HepG2 (cell line): ENCODE measurements around the gene HOXD1. TPM values are rescaled to one million over a fixed set of nuclear protein-coding genes. Genes with fewer than 3 reads are reported as not detected.

Source experiments
- AHR ChIP-seq: IDR thresholded peaks from 2 replicates; pipeline ENCODE4 v1.6.1; 2018; ENCODE audit warnings: missing genetic modification reagents, missing compliant biosample characterization
- ATM ChIP-seq: fragments of 450-650 bp; IDR thresholded peaks from 2 replicates; pipeline ENCODE4 v1.7.1; 2017; ENCODE audit warnings: mild to moderate bottlenecking, borderline replicate concordance
- HOXA5 ChIP-seq: sonication (generic); formaldehyde crosslinking; IDR thresholded peaks from 2 replicates; pipeline ENCODE4 v1.4.0; 2020; ENCODE audit warnings: missing genetic modification reagents
- JUND ChIP-seq: sonication (generic); formaldehyde crosslinking; IDR thresholded peaks from 2 replicates; pipeline ENCODE4 v1.8.0; 2022; ENCODE audit warnings: mild to moderate bottlenecking, missing genetic modification reagents
- MAFG ChIP-seq: sonication (generic); formaldehyde crosslinking; IDR thresholded peaks from 2 replicates; pipeline ENCODE4 v1.5.1; 2020; ENCODE audit warnings: mild to moderate bottlenecking, missing genetic modification reagents
- MBD4 ChIP-seq: IDR thresholded peaks from 2 replicates; pipeline ENCODE4 v1.6.1; 2012; ENCODE audit warnings: low read length, inconsistent platforms, borderline replicate concordance
- NFIC ChIP-seq: IDR thresholded peaks from 2 replicates; pipeline ENCODE4 v1.6.1; 2012; ENCODE audit warnings: mild to moderate bottlenecking, low read length, inconsistent platforms
- POLR2G ChIP-seq: fragments of 200-400 bp; formaldehyde crosslinking; IDR thresholded peaks from 2 replicates; pipeline ENCODE4 v1.6.1; 2018; ENCODE audit warnings: mild to moderate bottlenecking, low read depth, low read length, moderate library complexity
- SMARCC2 ChIP-seq: fragments of 450-650 bp; IDR thresholded peaks from 2 replicates; pipeline ENCODE4 v1.6.1; 2017; ENCODE audit warnings: antibody characterized with exemption, mild to moderate bottlenecking
- SOX13 ChIP-seq, 3 experiments: fragments of 450-650 bp in 1 of 3; sonication (generic) in 1 of 3; formaldehyde crosslinking in 1 of 3; IDR thresholded peaks in 2 of 3; conservative IDR thresholded peaks in 1 of 3; 2 replicates each; pipeline versions ENCODE4 v1.5.0 to v1.6.1; 2016 to 2020; ENCODE audit warnings: antibody characterized with exemption in 1 of 3, mild to moderate bottlenecking in 1 of 3, missing compliant biosample characterization in 1 of 3, missing genetic modification reagents in 1 of 3, moderate library complexity in 1 of 3
- SP1 ChIP-seq, 2 experiments: fragments of 450-650 bp in 1 of 2; sonication (generic) in 1 of 2; formaldehyde crosslinking in 1 of 2; IDR thresholded peaks; 2 replicates each; pipeline versions ENCODE4 v1.4.0 to v1.6.1; 2016 to 2020; ENCODE audit warnings: missing genetic modification reagents in 1 of 2
- STAT5B ChIP-seq: sonication (generic); formaldehyde crosslinking; IDR thresholded peaks from 2 replicates; pipeline ENCODE4 v1.4.0; 2020; ENCODE audit warnings: missing genetic modification reagents
- TOE1 ChIP-seq: sonication (generic); formaldehyde crosslinking; IDR thresholded peaks from 2 replicates; pipeline ENCODE4 v1.4.0; 2020; ENCODE audit warnings: mild to moderate bottlenecking, missing genetic modification reagents
- ZBTB34 ChIP-seq: sonication (generic); formaldehyde crosslinking; IDR thresholded peaks from 2 replicates; pipeline ENCODE4 v1.8.0; 2022; ENCODE audit warnings: mild to moderate bottlenecking, missing genetic modification reagents
- ZNF205 ChIP-seq: IDR thresholded peaks from 2 replicates; pipeline ENCODE4 v1.6.1; 2018; ENCODE audit warnings: missing biosample characterization, missing genetic modification reagents
- ZNF251 ChIP-seq: sonication (generic); formaldehyde crosslinking; IDR thresholded peaks from 2 replicates; pipeline ENCODE4 v1.9.0; 2021; ENCODE audit warnings: mild to moderate bottlenecking, missing genetic modification reagents
- ZNF549 ChIP-seq: sonication (generic); formaldehyde crosslinking; IDR thresholded peaks from 2 replicates; pipeline ENCODE4 v1.5.0; 2020; ENCODE audit warnings: missing genetic modification reagents
- ZNF703 ChIP-seq: sonication (generic); formaldehyde crosslinking; IDR thresholded peaks from 2 replicates; pipeline ENCODE4 v1.5.1; 2020; ENCODE audit warnings: missing genetic modification reagents, mild to moderate bottlenecking, moderate library complexity, borderline replicate concordance
- ZNF710 ChIP-seq: sonication (generic); formaldehyde crosslinking; IDR thresholded peaks from 2 replicates; pipeline ENCODE4 v1.5.0; 2020; ENCODE audit warnings: mild to moderate bottlenecking, missing genetic modification reagents, borderline replicate concordance
- polyA plus RNA-seq, 8 experiments: library from polyadenylated mRNA; depleted of rRNA in 3 of 8; stranded (reverse) in 7 of 8; unstranded in 1 of 8; fragments of >200 nt; fragmentation: Illumina TruSeq in 4 of 8; extraction: Trizol in 4 of 8; gene quantifications; 2 replicates each; pipeline versions ENCODE4 v1.2.1 to v1.2.3, GENCODE V29; 2011 to 2016; ENCODE audit warnings: low read depth in 4 of 8, missing spikeins in 1 of 8, mixed read lengths in 1 of 8; ENCODE audit not compliant: insufficient read depth in 1 of 8
- total RNA-seq, 5 experiments: library from RNA; depleted of rRNA; stranded (reverse); fragments of >200 nt; fragmentation: Illumina TruSeq; extraction: Trizol; gene quantifications; 2 replicates each; pipeline ENCODE4 v1.2.3, GENCODE V29; 2016; ENCODE audit warnings: low read depth in 1 of 5
- TF ChIP-seq, protein P1 (sequence below): sonication (generic); formaldehyde crosslinking; IDR thresholded peaks from 2 replicates; pipeline ENCODE4 v1.5.1; 2020; ENCODE audit warnings: mild to moderate bottlenecking, missing genetic modification reagents, moderate library complexity
- TF ChIP-seq, protein P2 (sequence below): sonication (generic); formaldehyde crosslinking; IDR thresholded peaks from 2 replicates; pipeline ENCODE4 v1.5.0; 2020; ENCODE audit warnings: missing genetic modification reagents
- TF ChIP-seq, protein P3 (sequence below): sonication (generic); formaldehyde crosslinking; conservative IDR thresholded peaks from 2 replicates; pipeline ENCODE4 v1.8.0; 2022; ENCODE audit warnings: missing genetic modification reagents

The HOXD1 gene
- total and polyA plus RNA-seq, 2 of the 13 experiments (the other 11 are each of a cell fraction or from before 2014, with no cell fraction given) = 10.0 to 22.3 TPM

GRCh38 chr2:176140513-176141317 is 47.8 kb upstream of the HOXD1 start (continued):
- TF ChIP-seq ZNF251 (no peak), ZNF710 (CRISPR knock-in tag) (no peak; the same call in 1 of the 2 replicates), ZBTB34 (CRISPR knock-in tag) (no peak), TOE1 (no peak), ATM (no peak), NFIC (no peak), MAFG (CRISPR knock-in tag) (no peak; the same call in 1 of the 2 replicates), STAT5B (CRISPR knock-in tag) (no peak), HOXA5 (CRISPR knock-in tag) (no peak; the same call in 1 of the 2 replicates), ZNF703 (CRISPR knock-in tag) (0 out of 2 replicates have a peak, but pooled peaks have one; percentile 16), SMARCC2 (no peak), AHR (CRISPR knock-in tag) (peak; percentile 83; the same call in 1 of the 2 replicates), SOX13 (IDR thresholded peaks at IDR 0.05) (no peak), SOX13 (CRISPR knock-in tag; conservative IDR thresholded peaks at IDR 0.05 in 1 of 2, IDR thresholded peaks at IDR 0.05 in 1 of 2) (peak in 1 of 2 experiments; percentile 35; a peak in 1 of 4 replicates), POLR2G (no peak), SP1 (IDR thresholded peaks at IDR 0.05) (no peak), SP1 (CRISPR knock-in tag; IDR thresholded peaks at IDR 0.05) (0 out of 2 replicates have a peak, but pooled peaks have one; percentile 17), JUND (CRISPR knock-in tag) (no peak), MBD4 (no peak), ZNF549 (CRISPR knock-in tag) (no peak), ZNF205 (CRISPR knock-in tag) (peak; percentile 40; the same call in 1 of the 2 replicates)
- TF ChIP-seq, protein P1, sequence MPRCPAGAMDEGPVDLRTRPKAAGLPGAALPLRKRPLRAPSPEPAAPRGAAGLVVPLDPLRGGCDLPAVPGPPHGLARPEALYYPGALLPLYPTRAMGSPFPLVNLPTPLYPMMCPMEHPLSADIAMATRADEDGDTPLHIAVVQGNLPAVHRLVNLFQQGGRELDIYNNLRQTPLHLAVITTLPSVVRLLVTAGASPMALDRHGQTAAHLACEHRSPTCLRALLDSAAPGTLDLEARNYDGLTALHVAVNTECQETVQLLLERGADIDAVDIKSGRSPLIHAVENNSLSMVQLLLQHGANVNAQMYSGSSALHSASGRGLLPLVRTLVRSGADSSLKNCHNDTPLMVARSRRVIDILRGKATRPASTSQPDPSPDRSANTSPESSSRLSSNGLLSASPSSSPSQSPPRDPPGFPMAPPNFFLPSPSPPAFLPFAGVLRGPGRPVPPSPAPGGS (CRISPR knock-in tag) = peak; percentile 83; the same call in 1 of the 2 replicates
- TF ChIP-seq, protein P2, sequence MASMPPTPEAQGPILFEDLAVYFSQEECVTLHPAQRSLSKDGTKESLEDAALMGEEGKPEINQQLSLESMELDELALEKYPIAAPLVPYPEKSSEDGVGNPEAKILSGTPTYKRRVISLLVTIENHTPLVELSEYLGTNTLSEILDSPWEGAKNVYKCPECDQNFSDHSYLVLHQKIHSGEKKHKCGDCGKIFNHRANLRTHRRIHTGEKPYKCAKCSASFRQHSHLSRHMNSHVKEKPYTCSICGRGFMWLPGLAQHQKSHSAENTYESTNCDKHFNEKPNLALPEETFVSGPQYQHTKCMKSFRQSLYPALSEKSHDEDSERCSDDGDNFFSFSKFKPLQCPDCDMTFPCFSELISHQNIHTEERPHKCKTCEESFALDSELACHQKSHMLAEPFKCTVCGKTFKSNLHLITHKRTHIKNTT (CRISPR knock-in tag) = no peak
- TF ChIP-seq, protein P3, sequence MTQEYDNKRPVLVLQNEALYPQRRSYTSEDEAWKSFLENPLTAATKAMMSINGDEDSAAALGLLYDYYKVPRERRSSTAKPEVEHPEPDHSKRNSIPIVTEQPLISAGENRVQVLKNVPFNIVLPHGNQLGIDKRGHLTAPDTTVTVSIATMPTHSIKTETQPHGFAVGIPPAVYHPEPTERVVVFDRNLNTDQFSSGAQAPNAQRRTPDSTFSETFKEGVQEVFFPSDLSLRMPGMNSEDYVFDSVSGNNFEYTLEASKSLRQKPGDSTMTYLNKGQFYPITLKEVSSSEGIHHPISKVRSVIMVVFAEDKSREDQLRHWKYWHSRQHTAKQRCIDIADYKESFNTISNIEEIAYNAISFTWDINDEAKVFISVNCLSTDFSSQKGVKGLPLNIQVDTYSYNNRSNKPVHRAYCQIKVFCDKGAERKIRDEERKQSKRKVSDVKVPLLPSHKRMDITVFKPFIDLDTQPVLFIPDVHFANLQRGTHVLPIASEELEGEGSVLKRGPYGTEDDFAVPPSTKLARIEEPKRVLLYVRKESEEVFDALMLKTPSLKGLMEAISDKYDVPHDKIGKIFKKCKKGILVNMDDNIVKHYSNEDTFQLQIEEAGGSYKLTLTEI (CRISPR knock-in tag) = no peak
